ENCODE data around the gene TWF2.

- no peak for TF ChIP-seq RAD21 (IDR thresholded peaks at IDR 0.05; ENCODE audit: low read length)
- TF ChIP-seq POLR2A (IDR thresholded peaks at IDR 0.05; ENCODE audit: low read depth, low read length): no peak
- no peak for TF ChIP-seq MAFK (IDR thresholded peaks at IDR 0.05; ENCODE audit: low read depth, low read length)
- TF ChIP-seq BHLHE40 (IDR thresholded peaks at IDR 0.05; ENCODE audit: low read depth, low read length): no peak
- TF ChIP-seq CTCF (conservative IDR thresholded peaks at IDR 0.05; ENCODE audit: low read depth, low read length): no peak
- no peak for TF ChIP-seq FOS (IDR thresholded peaks at IDR 0.05; ENCODE audit: low read depth, low read length)
- no peak for TF ChIP-seq SMC3 (IDR thresholded peaks at IDR 0.05; ENCODE audit: low read depth, low read length)
- no peak for TF ChIP-seq NFE2L2 (IDR thresholded peaks at IDR 0.05; ENCODE audit: low read depth, low read length)
- TF ChIP-seq MXI1 (IDR thresholded peaks at IDR 0.05; ENCODE audit: borderline replicate concordance, low read depth, low read length): no peak
- no peak for TF ChIP-seq MAZ (IDR thresholded peaks at IDR 0.05; ENCODE audit: borderline replicate concordance, low read depth, low read length)
- TF ChIP-seq RFX5 (IDR thresholded peaks at IDR 0.05; ENCODE audit: low read depth, low read length): no peak
- TF ChIP-seq CHD1 (IDR thresholded peaks at IDR 0.05; ENCODE audit: low read depth, low read length): no peak
These were observed 19.9 kb downstream of the TWF2 start for GRCh38 chr3:52218937-52219650.
